ENCODE data around the gene TMEM131L.

Gene TMEM131L

DNA sequence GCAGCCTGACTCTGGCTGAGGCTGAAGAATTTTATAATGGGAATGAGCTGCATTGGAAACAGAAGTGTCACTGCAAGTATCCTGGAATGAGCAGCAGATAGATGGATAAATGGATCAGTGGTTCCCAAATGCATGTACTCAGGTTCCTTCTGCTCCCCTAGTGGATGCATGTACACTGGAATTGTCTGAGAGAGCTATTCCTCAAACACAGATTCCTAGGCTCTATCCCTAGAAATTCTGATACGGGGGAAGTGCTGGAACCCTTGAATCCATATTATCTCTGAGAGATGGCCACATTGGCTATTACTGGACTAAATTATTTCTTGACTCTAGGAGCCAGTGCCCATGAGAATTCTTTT is 64.8 kb downstream of the TMEM131L start:
- Histone ChIP-seq H2BK5ac (ENCODE audit: low read depth, low read length, poor library complexity) (no peak overlapping the region), H3K9me3 (ENCODE audit: insufficient read depth, low read depth, low read length) (no peaks in the 10 kb centered on the region), H3K27me3 (ENCODE audit: insufficient read depth, low read length) (no peaks in the 10 kb centered on the region), H3K79me1 (ENCODE audit: low read length) (no peaks in the 10 kb centered on the region), H3K4me2 (ENCODE audit: low read length) (no peak overlapping the region), H3K36me3 (ENCODE audit: control insufficient read depth in 1 of 2, insufficient read depth in 2 of 2, low read length in 2 of 2) (no peaks in the 10 kb centered on the region), H3K14ac (ENCODE audit: low read length) (no peak overlapping the region), H4K12ac (ENCODE audit: low read depth, low read length) (no peak overlapping the region), H3K27ac (ENCODE audit: low read depth, low read length) (no peak overlapping the region), H3K23ac (ENCODE audit: low read length) (no peak overlapping the region), H3K18ac (ENCODE audit: low read length) (no peak overlapping the region), H2AFZ (ENCODE audit: insufficient read depth, low read length, poor library complexity) (no peak overlapping the region), H3K4ac (ENCODE audit: low read depth, low read length) (no peak overlapping the region), H4K91ac (ENCODE audit: low read depth, low read length) (no peak overlapping the region), H3K9ac (ENCODE audit: low read length) (no peak overlapping the region), H2BK12ac (ENCODE audit: low read length) (no peak overlapping the region), H4K8ac (ENCODE audit: low read depth, low read length) (no peak overlapping the region), H2BK120ac (ENCODE audit: insufficient read depth, low read length, poor library complexity) (no peak overlapping the region), H2AK5ac (ENCODE audit: low read length) (no peak overlapping the region), H3K79me2 (ENCODE audit: control insufficient read depth, insufficient read depth, low read length, poor library complexity) (no peaks in the 10 kb centered on the region), H3K4me3 (ENCODE audit: low read depth, low read length) (no peak overlapping the region), H3K4me1 (ENCODE audit: control insufficient read depth in 1 of 2, insufficient read depth in 2 of 2, low read length in 2 of 2) (peaks cover 0 to 2% of the 10 kb centered on the region in 2 experiments)
- no peak for DNase-seq
- no CpG with 5 or more reads among the region's 1 CpG for WGBS (ENCODE audit: extremely low coverage, insufficient coverage, insufficient read length)

DNA sequence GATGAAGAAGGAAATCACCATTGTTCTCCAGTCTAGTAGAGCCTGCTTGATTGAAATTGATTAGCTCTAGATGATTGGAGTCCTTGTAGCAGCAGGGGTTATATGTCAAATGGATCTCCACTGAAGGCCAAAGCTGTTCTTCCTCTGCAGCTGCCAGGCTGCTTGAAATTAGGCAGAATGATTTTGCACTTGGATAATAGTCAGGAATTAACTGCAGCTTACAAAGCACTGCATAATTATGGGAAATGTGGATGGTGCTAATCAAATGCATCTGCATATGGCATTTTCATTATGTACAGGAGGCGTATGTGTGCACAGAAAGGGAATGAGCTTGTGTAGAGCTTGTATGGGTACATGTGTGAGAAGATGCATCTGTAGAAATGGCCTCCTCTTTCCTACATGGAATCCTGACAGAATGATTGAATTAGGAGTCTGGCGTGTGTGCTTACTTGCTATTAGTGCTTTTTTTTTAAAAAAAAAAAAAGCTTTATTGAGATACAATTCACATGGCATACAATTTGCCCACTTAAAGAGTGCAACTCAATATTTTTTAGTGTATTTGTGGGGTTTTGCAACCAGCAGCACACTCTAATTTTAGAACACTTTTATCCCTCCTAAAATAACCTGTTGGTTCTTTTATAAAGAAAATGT is 65.9 kb downstream of the TMEM131L start:
- H4K8ac ChIP-seq (ENCODE audit: low read depth, low read length), result no peak overlapping the region
- H2BK5ac ChIP-seq (ENCODE audit: low read depth, low read length, poor library complexity), result no peak overlapping the region
- H3K4me2 ChIP-seq (ENCODE audit: low read length), result no peak overlapping the region
- H3K79me1 ChIP-seq (ENCODE audit: low read length), result no peaks in the 10 kb centered on the region
- no peaks in the 10 kb centered on the region for H3K27me3 ChIP-seq (ENCODE audit: insufficient read depth, low read length)
- no peak overlapping the region for H3K14ac ChIP-seq (ENCODE audit: low read length)
- no peak overlapping the region for H4K12ac ChIP-seq (ENCODE audit: low read depth, low read length)
- H3K9ac ChIP-seq (ENCODE audit: low read length), result no peak overlapping the region
- no peak overlapping the region for H3K23ac ChIP-seq (ENCODE audit: low read length)
- no peak overlapping the region for H4K91ac ChIP-seq (ENCODE audit: low read depth, low read length)
- no peak overlapping the region for H3K4me3 ChIP-seq (ENCODE audit: low read depth, low read length)
- no peak overlapping the region for H2AFZ ChIP-seq (ENCODE audit: insufficient read depth, low read length, poor library complexity)
- H3K4ac ChIP-seq (ENCODE audit: low read depth, low read length), result no peak overlapping the region
- H2AK5ac ChIP-seq (ENCODE audit: low read length), result no peak overlapping the region
- H3K4me1 ChIP-seq (ENCODE audit: control insufficient read depth in 1 of 2, insufficient read depth in 2 of 2, low read length in 2 of 2), result peaks cover 0 to 2% of the 10 kb centered on the region in 2 experiments
- no CpG with 5 or more reads among the region's 2 CpGs for WGBS (ENCODE audit: extremely low coverage, insufficient coverage, insufficient read length)
- no peak overlapping the region for H3K27ac ChIP-seq (ENCODE audit: low read depth, low read length)
- H2BK120ac ChIP-seq (ENCODE audit: insufficient read depth, low read length, poor library complexity), result no peak overlapping the region
- H3K79me2 ChIP-seq (ENCODE audit: control insufficient read depth, insufficient read depth, low read length, poor library complexity), result no peaks in the 10 kb centered on the region
- H2BK12ac ChIP-seq (ENCODE audit: low read length), result no peak overlapping the region
- no peaks in the 10 kb centered on the region for H3K36me3 ChIP-seq (ENCODE audit: control insufficient read depth in 1 of 2, insufficient read depth in 2 of 2, low read length in 2 of 2)
- no peaks in the 10 kb centered on the region for H3K9me3 ChIP-seq (ENCODE audit: insufficient read depth, low read depth, low read length)
- H3K18ac ChIP-seq (ENCODE audit: low read length), result no peak overlapping the region
- DNase-seq, result no peak

- Histone ChIP-seq H3K9me3 (ENCODE audit: insufficient read depth, low read depth, low read length) (no peaks in the 10 kb centered on the region), H4K91ac (ENCODE audit: low read depth, low read length) (no peak overlapping the region), H3K27ac (ENCODE audit: low read depth, low read length) (no peak overlapping the region), H3K14ac (ENCODE audit: low read length) (no peak overlapping the region), H2AK5ac (ENCODE audit: low read length) (no peak overlapping the region), H2BK120ac (ENCODE audit: insufficient read depth, low read length, poor library complexity) (no peak overlapping the region), H4K8ac (ENCODE audit: low read depth, low read length) (no peak overlapping the region), H3K9ac (ENCODE audit: low read length) (no peak overlapping the region), H3K36me3 (ENCODE audit: control insufficient read depth in 1 of 2, insufficient read depth in 2 of 2, low read length in 2 of 2) (no peaks in the 10 kb centered on the region), H3K23ac (ENCODE audit: low read length) (no peak overlapping the region), H3K79me2 (ENCODE audit: control insufficient read depth, insufficient read depth, low read length, poor library complexity) (no peaks in the 10 kb centered on the region), H2BK12ac (ENCODE audit: low read length) (no peak overlapping the region), H3K27me3 (ENCODE audit: insufficient read depth, low read length) (no peaks in the 10 kb centered on the region), H3K18ac (ENCODE audit: low read length) (no peak overlapping the region), H3K4me2 (ENCODE audit: low read length) (no peak overlapping the region), H3K79me1 (ENCODE audit: low read length) (no peaks in the 10 kb centered on the region), H3K4ac (ENCODE audit: low read depth, low read length) (no peak overlapping the region), H2BK5ac (ENCODE audit: low read depth, low read length, poor library complexity) (no peak overlapping the region), H3K4me1 (ENCODE audit: control insufficient read depth in 1 of 2, insufficient read depth in 2 of 2, low read length in 2 of 2) (peaks cover 2 to 6% of the 10 kb centered on the region in 2 experiments), H2AFZ (ENCODE audit: insufficient read depth, low read length, poor library complexity) (no peak overlapping the region), H4K12ac (ENCODE audit: low read depth, low read length) (no peak overlapping the region), H3K4me3 (ENCODE audit: low read depth, low read length) (no peak overlapping the region)
- no CpG with 5 or more reads among the region's 6 CpGs for WGBS (ENCODE audit: extremely low coverage, insufficient coverage, insufficient read length)
- no peak for DNase-seq
Observed at GRCh38 chr4:153532636-153533035, 66.5 kb downstream of the TMEM131L start.

- Histone ChIP-seq H2BK12ac (ENCODE audit: low read length) (no peak overlapping the region), H2BK120ac (ENCODE audit: insufficient read depth, low read length, poor library complexity) (no peak overlapping the region), H3K4me3 (ENCODE audit: low read depth, low read length) (no peak overlapping the region), H2AFZ (ENCODE audit: insufficient read depth, low read length, poor library complexity) (no peak overlapping the region), H3K4me2 (ENCODE audit: low read length) (no peak overlapping the region), H4K91ac (ENCODE audit: low read depth, low read length) (no peak overlapping the region), H3K79me2 (ENCODE audit: control insufficient read depth, insufficient read depth, low read length, poor library complexity) (peaks cover 2% of the 10 kb centered on the region), H3K4ac (ENCODE audit: low read depth, low read length) (no peak overlapping the region), H3K36me3 (ENCODE audit: control insufficient read depth in 1 of 2, insufficient read depth in 2 of 2, low read length in 2 of 2) (no peaks in the 10 kb centered on the region), H3K14ac (ENCODE audit: low read length) (no peak overlapping the region), H3K4me1 (ENCODE audit: control insufficient read depth in 1 of 2, insufficient read depth in 2 of 2, low read length in 2 of 2) (peaks cover 6 to 11% of the 10 kb centered on the region in 2 experiments), H3K9me3 (ENCODE audit: insufficient read depth, low read depth, low read length) (no peaks in the 10 kb centered on the region), H3K79me1 (ENCODE audit: low read length) (peaks cover 3% of the 10 kb centered on the region), H3K27ac (ENCODE audit: low read depth, low read length) (no peak overlapping the region), H3K23ac (ENCODE audit: low read length) (no peak overlapping the region), H3K27me3 (ENCODE audit: insufficient read depth, low read length) (no peaks in the 10 kb centered on the region), H4K12ac (ENCODE audit: low read depth, low read length) (no peak overlapping the region), H2AK5ac (ENCODE audit: low read length) (no peak overlapping the region), H3K9ac (ENCODE audit: low read length) (no peak overlapping the region), H3K18ac (ENCODE audit: low read length) (no peak overlapping the region), H4K8ac (ENCODE audit: low read depth, low read length) (no peak overlapping the region), H2BK5ac (ENCODE audit: low read depth, low read length, poor library complexity) (no peak overlapping the region)
- DNase-seq, result no peak
Observed at GRCh38 chr4:153533387-153533786, 67.2 kb downstream of the TMEM131L start.
